HepG2 (cell line): ENCODE data around the gene SAMM50. TPM values are rescaled to one million over a fixed set of nuclear protein-coding genes. Genes with fewer than 3 reads are reported as not detected.
A peak's percentile ranks its signal among the peaks of the same experiment; 100 is the strongest.

Experiments used
- ATF7 ChIP-seq, 2 experiments: fragments of 450-650 bp in 1 of 2; sonication (generic) in 1 of 2; formaldehyde crosslinking in 1 of 2; IDR thresholded peaks; 2 replicates each; pipeline versions ENCODE4 v1.4.0 to v1.6.1; 2016 to 2020; ENCODE audit warnings: antibody characterized with exemption in 1 of 2, mild to moderate bottlenecking in 1 of 2, missing genetic modification reagents in 1 of 2
- JUND ChIP-seq: sonication (generic); formaldehyde crosslinking; IDR thresholded peaks from 2 replicates; pipeline ENCODE4 v1.8.0; 2022; ENCODE audit warnings: mild to moderate bottlenecking, missing genetic modification reagents
- RBFOX2 ChIP-seq: fragments of 200-400 bp; formaldehyde crosslinking; IDR thresholded peaks from 2 replicates; pipeline ENCODE4 v1.6.1; 2017; ENCODE audit warnings: low read depth, mild to moderate bottlenecking, low read length
- REL ChIP-seq: sonication (generic); formaldehyde crosslinking; conservative IDR thresholded peaks from 2 replicates; pipeline ENCODE4 v1.8.0; 2022; ENCODE audit warnings: mild to moderate bottlenecking, missing genetic modification reagents, moderate library complexity
- SAP130 ChIP-seq: IDR thresholded peaks from 2 replicates; pipeline ENCODE4 v1.6.1; 2016; ENCODE audit warnings: low read depth
- SNRNP70 ChIP-seq: fragments of 200-400 bp; formaldehyde crosslinking; IDR thresholded peaks from 2 replicates; pipeline ENCODE4 v1.6.1; 2017; ENCODE audit warnings: mild to moderate bottlenecking, low read depth, low read length, moderate library complexity
- TSC22D2 ChIP-seq: sonication (generic); formaldehyde crosslinking; IDR thresholded peaks from 2 replicates; pipeline ENCODE4 v1.5.1; 2020; ENCODE audit warnings: missing genetic modification reagents, mild to moderate bottlenecking, borderline replicate concordance
- ZEB1 ChIP-seq: IDR thresholded peaks from 2 replicates; pipeline ENCODE4 v1.6.1; 2012; ENCODE audit warnings: mild to moderate bottlenecking, low read depth, inconsistent platforms; ENCODE audit not compliant: insufficient replicate concordance
- ZNF138 ChIP-seq: sonication (generic); formaldehyde crosslinking; IDR thresholded peaks from 2 replicates; pipeline ENCODE4 v1.5.0; 2020; ENCODE audit warnings: mild to moderate bottlenecking, low read depth, missing genetic modification reagents
- ZNF570 ChIP-seq: sonication (generic); formaldehyde crosslinking; IDR thresholded peaks from 2 replicates; pipeline ENCODE4 v1.4.0; 2020; ENCODE audit warnings: mild to moderate bottlenecking, missing genetic modification reagents, borderline replicate concordance
- ZNF672 ChIP-seq: sonication (generic); formaldehyde crosslinking; IDR thresholded peaks from 2 replicates; pipeline ENCODE4 v1.8.1; 2022; ENCODE audit warnings: missing genetic modification reagents
- ZSCAN21 ChIP-seq: sonication (generic); formaldehyde crosslinking; IDR thresholded peaks from 2 replicates; pipeline ENCODE4 v1.8.0; 2022; ENCODE audit warnings: mild to moderate bottlenecking, missing genetic modification reagents, moderate library complexity, borderline replicate concordance
- polyA plus RNA-seq, 8 experiments: library from polyadenylated mRNA; depleted of rRNA in 3 of 8; stranded (reverse) in 7 of 8; unstranded in 1 of 8; fragments of >200 nt; fragmentation: Illumina TruSeq in 4 of 8; extraction: Trizol in 4 of 8; gene quantifications; 2 replicates each; pipeline versions ENCODE4 v1.2.1 to v1.2.3, GENCODE V29; 2011 to 2016; ENCODE audit warnings: low read depth in 4 of 8, missing spikeins in 1 of 8, mixed read lengths in 1 of 8; ENCODE audit not compliant: insufficient read depth in 1 of 8
- total RNA-seq, 5 experiments: library from RNA; depleted of rRNA; stranded (reverse); fragments of >200 nt; fragmentation: Illumina TruSeq; extraction: Trizol; gene quantifications; 2 replicates each; pipeline ENCODE4 v1.2.3, GENCODE V29; 2016; ENCODE audit warnings: low read depth in 1 of 5
- TF ChIP-seq, protein P1 (sequence below): sonication (generic); formaldehyde crosslinking; IDR thresholded peaks from 2 replicates; pipeline ENCODE4 v1.4.0; 2020; ENCODE audit warnings: missing genetic modification reagents, borderline replicate concordance
- TF ChIP-seq, protein P2 (sequence below): sonication (generic); formaldehyde crosslinking; IDR thresholded peaks from 2 replicates; pipeline ENCODE4 v1.4.0; 2020; ENCODE audit warnings: missing genetic modification reagents
- TF ChIP-seq, protein P3 (sequence below): sonication (generic); formaldehyde crosslinking; IDR thresholded peaks from 2 replicates; pipeline ENCODE4 v1.5.0; 2020; ENCODE audit warnings: mild to moderate bottlenecking, missing genetic modification reagents, moderate library complexity
- TF ChIP-seq, protein P4 (sequence below): sonication (generic); formaldehyde crosslinking; conservative IDR thresholded peaks from 2 replicates; pipeline ENCODE4 v1.8.0; 2022; ENCODE audit warnings: missing genetic modification reagents
- TF ChIP-seq, protein P5 (sequence below): sonication (generic); formaldehyde crosslinking; conservative IDR thresholded peaks from 2 replicates; pipeline ENCODE4 v1.4.0; 2020; ENCODE audit warnings: missing genetic modification reagents

Gene SAMM50
- total and polyA plus RNA-seq, 2 of the 13 experiments (the other 11 are each of a cell fraction or from before 2014, with no cell fraction given) = 34.7 to 63.4 TPM

DNA sequence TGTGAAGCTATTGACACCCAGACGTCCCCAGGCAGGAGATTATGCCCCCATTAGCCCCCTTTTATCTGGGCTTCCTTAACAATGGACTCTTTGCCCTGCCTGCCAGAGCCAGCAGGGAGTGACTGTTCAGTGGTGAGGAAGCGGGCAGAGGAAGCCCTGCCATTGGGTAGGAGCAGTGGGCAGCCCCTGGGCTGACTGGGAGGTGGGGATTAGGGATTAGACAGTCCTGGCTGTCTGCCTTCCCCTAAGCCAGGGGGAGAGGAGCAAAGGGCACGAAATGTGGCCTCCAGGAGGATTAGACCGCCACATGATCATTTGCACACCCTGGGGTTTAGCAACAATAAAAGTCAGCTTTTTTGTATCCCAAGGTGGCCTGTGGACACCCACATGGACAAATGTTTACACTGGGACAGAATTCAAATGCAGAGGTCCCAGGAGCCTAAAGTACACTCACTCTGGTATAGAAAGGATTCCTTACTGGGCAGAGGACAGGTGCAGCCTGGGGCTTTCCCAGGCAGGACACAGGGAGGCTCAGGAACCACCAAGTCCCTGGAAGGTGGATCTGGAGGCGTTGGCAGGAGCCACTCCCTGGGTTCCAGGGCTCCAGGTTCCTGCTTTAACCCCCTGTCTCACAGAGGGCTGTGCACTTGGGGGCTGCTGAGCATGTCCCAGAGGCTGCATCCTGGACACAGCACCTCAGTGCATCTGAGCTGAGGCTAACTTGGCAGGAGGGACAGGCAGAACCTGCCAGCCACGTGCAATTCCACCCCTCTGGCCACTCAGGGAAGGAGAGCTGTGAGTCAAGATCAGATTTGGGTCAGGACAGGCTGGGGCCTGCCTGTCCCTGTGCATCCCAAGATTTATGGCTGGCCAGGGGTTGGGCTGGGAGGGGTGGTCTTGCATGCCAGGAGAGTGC, 29.6 kb upstream of the SAMM50 start (continued):
- TF ChIP-seq TSC22D2 (CRISPR knock-in tag) = no peak; the same call in 1 of the 2 replicates
- TF ChIP-seq ATF7 (IDR thresholded peaks at IDR 0.05) = no peak
- 0 out of 2 replicates have a peak, but pooled peaks have one; percentile 29 for TF ChIP-seq ATF7 (CRISPR knock-in tag; IDR thresholded peaks at IDR 0.05)
- TF ChIP-seq, protein P1, sequence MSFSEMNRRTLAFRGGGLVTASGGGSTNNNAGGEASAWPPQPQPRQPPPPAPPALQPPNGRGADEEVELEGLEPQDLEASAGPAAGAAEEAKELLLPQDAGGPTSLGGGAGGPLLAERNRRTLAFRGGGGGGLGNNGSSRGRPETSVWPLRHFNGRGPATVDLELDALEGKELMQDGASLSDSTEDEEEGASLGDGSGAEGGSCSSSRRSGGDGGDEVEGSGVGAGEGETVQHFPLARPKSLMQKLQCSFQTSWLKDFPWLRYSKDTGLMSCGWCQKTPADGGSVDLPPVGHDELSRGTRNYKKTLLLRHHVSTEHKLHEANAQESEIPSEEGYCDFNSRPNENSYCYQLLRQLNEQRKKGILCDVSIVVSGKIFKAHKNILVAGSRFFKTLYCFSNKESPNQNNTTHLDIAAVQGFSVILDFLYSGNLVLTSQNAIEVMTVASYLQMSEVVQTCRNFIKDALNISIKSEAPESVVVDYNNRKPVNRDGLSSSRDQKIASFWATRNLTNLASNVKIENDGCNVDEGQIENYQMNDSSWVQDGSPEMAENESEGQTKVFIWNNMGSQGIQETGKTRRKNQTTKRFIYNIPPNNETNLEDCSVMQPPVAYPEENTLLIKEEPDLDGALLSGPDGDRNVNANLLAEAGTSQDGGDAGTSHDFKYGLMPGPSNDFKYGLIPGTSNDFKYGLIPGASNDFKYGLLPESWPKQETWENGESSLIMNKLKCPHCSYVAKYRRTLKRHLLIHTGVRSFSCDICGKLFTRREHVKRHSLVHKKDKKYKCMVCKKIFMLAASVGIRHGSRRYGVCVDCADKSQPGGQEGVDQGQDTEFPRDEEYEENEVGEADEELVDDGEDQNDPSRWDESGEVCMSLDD = no peak
- peak; percentile 94 for TF ChIP-seq SAP130
- peak; percentile 44; the same call in 1 of the 2 replicates for TF ChIP-seq ZSCAN21 (CRISPR knock-in tag)
- TF ChIP-seq, protein P2, sequence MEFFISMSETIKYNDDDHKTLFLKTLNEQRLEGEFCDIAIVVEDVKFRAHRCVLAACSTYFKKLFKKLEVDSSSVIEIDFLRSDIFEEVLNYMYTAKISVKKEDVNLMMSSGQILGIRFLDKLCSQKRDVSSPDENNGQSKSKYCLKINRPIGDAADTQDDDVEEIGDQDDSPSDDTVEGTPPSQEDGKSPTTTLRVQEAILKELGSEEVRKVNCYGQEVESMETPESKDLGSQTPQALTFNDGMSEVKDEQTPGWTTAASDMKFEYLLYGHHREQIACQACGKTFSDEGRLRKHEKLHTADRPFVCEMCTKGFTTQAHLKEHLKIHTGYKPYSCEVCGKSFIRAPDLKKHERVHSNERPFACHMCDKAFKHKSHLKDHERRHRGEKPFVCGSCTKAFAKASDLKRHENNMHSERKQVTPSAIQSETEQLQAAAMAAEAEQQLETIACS (CRISPR knock-in tag) = no peak
- TF ChIP-seq JUND (CRISPR knock-in tag) = no peak
- TF ChIP-seq ZNF570 (CRISPR knock-in tag) = no peak
- TF ChIP-seq, protein P3, sequence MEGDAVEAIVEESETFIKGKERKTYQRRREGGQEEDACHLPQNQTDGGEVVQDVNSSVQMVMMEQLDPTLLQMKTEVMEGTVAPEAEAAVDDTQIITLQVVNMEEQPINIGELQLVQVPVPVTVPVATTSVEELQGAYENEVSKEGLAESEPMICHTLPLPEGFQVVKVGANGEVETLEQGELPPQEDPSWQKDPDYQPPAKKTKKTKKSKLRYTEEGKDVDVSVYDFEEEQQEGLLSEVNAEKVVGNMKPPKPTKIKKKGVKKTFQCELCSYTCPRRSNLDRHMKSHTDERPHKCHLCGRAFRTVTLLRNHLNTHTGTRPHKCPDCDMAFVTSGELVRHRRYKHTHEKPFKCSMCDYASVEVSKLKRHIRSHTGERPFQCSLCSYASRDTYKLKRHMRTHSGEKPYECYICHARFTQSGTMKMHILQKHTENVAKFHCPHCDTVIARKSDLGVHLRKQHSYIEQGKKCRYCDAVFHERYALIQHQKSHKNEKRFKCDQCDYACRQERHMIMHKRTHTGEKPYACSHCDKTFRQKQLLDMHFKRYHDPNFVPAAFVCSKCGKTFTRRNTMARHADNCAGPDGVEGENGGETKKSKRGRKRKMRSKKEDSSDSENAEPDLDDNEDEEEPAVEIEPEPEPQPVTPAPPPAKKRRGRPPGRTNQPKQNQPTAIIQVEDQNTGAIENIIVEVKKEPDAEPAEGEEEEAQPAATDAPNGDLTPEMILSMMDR (CRISPR knock-in tag) = no peak
- no peak for TF ChIP-seq ZNF672 (CRISPR knock-in tag)
- TF ChIP-seq ZNF138 (CRISPR knock-in tag) = no peak
- TF ChIP-seq REL (CRISPR knock-in tag) = no peak
- TF ChIP-seq, protein P4, sequence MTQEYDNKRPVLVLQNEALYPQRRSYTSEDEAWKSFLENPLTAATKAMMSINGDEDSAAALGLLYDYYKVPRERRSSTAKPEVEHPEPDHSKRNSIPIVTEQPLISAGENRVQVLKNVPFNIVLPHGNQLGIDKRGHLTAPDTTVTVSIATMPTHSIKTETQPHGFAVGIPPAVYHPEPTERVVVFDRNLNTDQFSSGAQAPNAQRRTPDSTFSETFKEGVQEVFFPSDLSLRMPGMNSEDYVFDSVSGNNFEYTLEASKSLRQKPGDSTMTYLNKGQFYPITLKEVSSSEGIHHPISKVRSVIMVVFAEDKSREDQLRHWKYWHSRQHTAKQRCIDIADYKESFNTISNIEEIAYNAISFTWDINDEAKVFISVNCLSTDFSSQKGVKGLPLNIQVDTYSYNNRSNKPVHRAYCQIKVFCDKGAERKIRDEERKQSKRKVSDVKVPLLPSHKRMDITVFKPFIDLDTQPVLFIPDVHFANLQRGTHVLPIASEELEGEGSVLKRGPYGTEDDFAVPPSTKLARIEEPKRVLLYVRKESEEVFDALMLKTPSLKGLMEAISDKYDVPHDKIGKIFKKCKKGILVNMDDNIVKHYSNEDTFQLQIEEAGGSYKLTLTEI (CRISPR knock-in tag) = no peak
- TF ChIP-seq SNRNP70 = no peak
- TF ChIP-seq ZEB1 = no peak
- TF ChIP-seq RBFOX2 = no peak
- TF ChIP-seq, protein P5, sequence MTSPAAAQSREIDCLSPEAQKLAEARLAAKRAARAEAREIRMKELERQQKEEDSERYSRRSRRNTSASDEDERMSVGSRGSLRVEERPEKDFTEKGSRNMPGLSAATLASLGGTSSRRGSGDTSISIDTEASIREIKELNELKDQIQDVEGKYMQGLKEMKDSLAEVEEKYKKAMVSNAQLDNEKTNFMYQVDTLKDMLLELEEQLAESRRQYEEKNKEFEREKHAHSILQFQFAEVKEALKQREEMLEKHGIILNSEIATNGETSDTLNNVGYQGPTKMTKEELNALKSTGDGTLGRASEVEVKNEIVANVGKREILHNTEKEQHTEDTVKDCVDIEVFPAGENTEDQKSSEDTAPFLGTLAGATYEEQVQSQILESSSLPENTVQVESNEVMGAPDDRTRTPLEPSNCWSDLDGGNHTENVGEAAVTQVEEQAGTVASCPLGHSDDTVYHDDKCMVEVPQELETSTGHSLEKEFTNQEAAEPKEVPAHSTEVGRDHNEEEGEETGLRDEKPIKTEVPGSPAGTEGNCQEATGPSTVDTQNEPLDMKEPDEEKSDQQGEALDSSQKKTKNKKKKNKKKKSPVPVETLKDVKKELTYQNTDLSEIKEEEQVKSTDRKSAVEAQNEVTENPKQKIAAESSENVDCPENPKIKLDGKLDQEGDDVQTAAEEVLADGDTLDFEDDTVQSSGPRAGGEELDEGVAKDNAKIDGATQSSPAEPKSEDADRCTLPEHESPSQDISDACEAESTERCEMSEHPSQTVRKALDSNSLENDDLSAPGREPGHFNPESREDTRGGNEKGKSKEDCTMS = no peak
